GM23338 (cell line): Measurements from ENCODE around the gene FCER1G. TPM values are rescaled to one million over a fixed set of nuclear protein-coding genes. Genes with fewer than 3 reads are reported as not detected.

Experiments
- ATAC-seq: fragments of 200-7000 bp; cut with Tn5 transposase; 3 replicates; pipeline ENCODE4 v1.9.1; 2020
- DNase-seq: peaks from one replicate; pipeline ENCODE4 v3.0.0-alpha.2; 2015; ENCODE audit warnings: low spot score
- H2AFZ ChIP-seq: fragments of 200-600 bp; sonication (generic); 2 replicates; pipeline ENCODE4 v1.8.0; 2016; ENCODE audit warnings: antibody characterized with exemption, mild to moderate bottlenecking, moderate library complexity
- H3F3A ChIP-seq: fragments of 200-600 bp; sonication (generic); replicated peaks from 2 replicates; pipeline ENCODE4 v1.8.0; 2017; ENCODE audit warnings: antibody characterized with exemption, mixed run types, low read depth
- H3K27ac ChIP-seq: fragments of 200-600 bp; sonication (generic); 2 replicates; pipeline ENCODE4 v1.6.1; 2016; ENCODE audit warnings: low read depth
- H3K27me3 ChIP-seq: fragments of 200-600 bp; sonication (generic); 2 replicates; pipeline ENCODE4 v1.8.0; 2016; ENCODE audit warnings: mild to moderate bottlenecking, mixed run types, moderate library complexity; ENCODE audit not compliant: insufficient read depth
- H3K36me3 ChIP-seq: fragments of 200-600 bp; sonication (generic); 2 replicates; pipeline ENCODE4 v1.8.0; 2016; ENCODE audit warnings: mild to moderate bottlenecking; ENCODE audit not compliant: insufficient read depth
- H3K4me1 ChIP-seq: fragments of 200-600 bp; sonication (generic); 2 replicates; pipeline ENCODE4 v1.8.0; 2016; ENCODE audit warnings: mild to moderate bottlenecking, moderate library complexity; ENCODE audit not compliant: insufficient read depth
- H3K4me2 ChIP-seq: fragments of 200-600 bp; sonication (generic); 2 replicates; pipeline ENCODE4 v1.7.1; 2017; ENCODE audit warnings: mixed run types
- H3K4me3 ChIP-seq: fragments of 200-600 bp; sonication (generic); 2 replicates; pipeline ENCODE4 v1.6.1; 2016; ENCODE audit warnings: mixed run types
- H3K79me2 ChIP-seq: fragments of 200-600 bp; sonication (generic); replicated peaks from 2 replicates; pipeline ENCODE4 v1.8.0; 2017; ENCODE audit warnings: mild to moderate bottlenecking; ENCODE audit not compliant: insufficient read depth
- H3K9me2 ChIP-seq: fragments of 200-600 bp; sonication (generic); 2 replicates; pipeline ENCODE4 v1.8.0; 2017; ENCODE audit not compliant: insufficient read depth
- H4K20me1 ChIP-seq: fragments of 200-600 bp; sonication (generic); replicated peaks from 2 replicates; pipeline ENCODE4 v1.8.0; 2017; ENCODE audit warnings: mild to moderate bottlenecking; ENCODE audit not compliant: insufficient read depth
- H3K27ac Mint-ChIP-seq: 2 replicates; pipeline ENCODE4 v1.8.0; 2020; ENCODE audit warnings: inconsistent platforms, mild to moderate bottlenecking, moderate library complexity, mixed read lengths
- H3K27me3 Mint-ChIP-seq: 3 replicates; pipeline ENCODE4 v1.8.0; 2022; ENCODE audit warnings: low read depth, mild to moderate bottlenecking, moderate library complexity, mixed read lengths, inconsistent platforms; ENCODE audit not compliant: insufficient read depth, poor library complexity
- H3K36me3 Mint-ChIP-seq: 3 replicates; pipeline ENCODE4 v1.8.0; 2021; ENCODE audit warnings: low read depth, mild to moderate bottlenecking, inconsistent platforms, moderate library complexity, mixed read lengths
- H3K4me1 Mint-ChIP-seq: 3 replicates; pipeline ENCODE4 v1.8.0; 2020; ENCODE audit warnings: mild to moderate bottlenecking, inconsistent platforms, mixed read lengths
- H3K4me3 Mint-ChIP-seq: 3 replicates; pipeline ENCODE4 v1.8.0; 2021; ENCODE audit warnings: moderate library complexity, mild to moderate bottlenecking, inconsistent platforms, mixed read lengths
- H3K9me3 Mint-ChIP-seq: 3 replicates; pipeline ENCODE4 v1.8.0; 2020; ENCODE audit warnings: moderate library complexity, mild to moderate bottlenecking, inconsistent platforms, mixed read lengths
- CTCF ChIP-seq, 2 experiments: fragments of 200-600 bp in 1 of 2; sonication (generic) in 1 of 2; conservative IDR thresholded peaks; 2 replicates each; pipeline versions ENCODE4 v1.5.1 to v1.6.1; 2016 to 2017; ENCODE audit warnings: antibody characterized with exemption in 2 of 2, low read depth in 2 of 2, mild to moderate bottlenecking in 2 of 2, moderate library complexity in 1 of 2
- NANOG ChIP-seq: IDR thresholded peaks from 2 replicates; pipeline ENCODE4 v1.6.1; 2016; ENCODE audit warnings: antibody characterized with exemption, borderline replicate concordance
- POLR2AphosphoS5 ChIP-seq: IDR thresholded peaks from 2 replicates; pipeline ENCODE4 v1.6.1; 2016; ENCODE audit warnings: antibody characterized with exemption, low read depth
- STAT1 ChIP-seq: IDR thresholded peaks from one replicate; pipeline ENCODE4 v1.6.1; 2016; ENCODE audit warnings: antibody characterized with exemption; ENCODE audit not compliant: unreplicated experiment
- ZNF114 ChIP-seq: fragments of 250-450 bp; sonication (Bioruptor Pico); IDR thresholded peaks from 2 replicates; pipeline ENCODE4 v1.5.0; 2020; ENCODE audit warnings: mild to moderate bottlenecking, moderate library complexity
- ZNF331 ChIP-seq: fragments of 250-450 bp; sonication (Bioruptor Pico); IDR thresholded peaks from 2 replicates; pipeline ENCODE4 v1.5.0; 2020; ENCODE audit warnings: low read depth, mild to moderate bottlenecking, moderate library complexity
- polyA plus RNA-seq: library from polyadenylated mRNA; unstranded; fragments of >200 nt; fragmentation: Nextera tagmentation; extraction: Ambion mirVana; gene quantifications from 2 replicates; pipeline ENCODE4 v1.2.1, GENCODE V29; 2016
- total RNA-seq: library from RNA; depleted of rRNA; stranded (reverse); fragments of >200 nt; shearing (Covaris generic); gene quantifications from 2 replicates; pipeline ENCODE4 v1.2.3, GENCODE V29; 2014

Gene FCER1G
- total and polyA plus RNA-seq, 2 experiments from 2014 or later, result 1.1 TPM; not detected in 1

GRCh38 chr1:161192476-161193465 is 22.3 kb upstream of the FCER1G start:
- ATAC-seq, result peak; percentile 76
- Histone ChIP-seq H3K4me3 (no peak overlapping the region), H4K20me1 (no peaks in the 10 kb centered on the region), H3K27ac (no peak overlapping the region), H3K4me2 (no peak overlapping the region), H3K79me2 (no peaks in the 10 kb centered on the region), H3K4me1 (peaks cover 19% of the 10 kb centered on the region), H3K36me3 (no peaks in the 10 kb centered on the region), H3F3A (0 out of 2 replicates have a peak, but pooled peaks cover 3% of the 10 kb centered on the region), H2AFZ (no peak overlapping the region), H3K9me2 (no peaks in the 10 kb centered on the region), H3K27me3 (no peaks in the 10 kb centered on the region)
- peak; percentile 93 for DNase-seq
- peaks cover 11% of the 10 kb centered on the region; the same call in 2 of the 3 replicates for H3K36me3 Mint-ChIP-seq
- H3K27ac Mint-ChIP-seq, result no peak overlapping the region
- H3K27me3 Mint-ChIP-seq, result peaks cover 6% of the 10 kb centered on the region
- H3K4me3 Mint-ChIP-seq, result no peak overlapping the region; the same call in 2 of the 3 replicates
- H3K9me3 Mint-ChIP-seq, result no peaks in the 10 kb centered on the region
- H3K4me1 Mint-ChIP-seq, result peaks cover 25% of the 10 kb centered on the region
- TF ChIP-seq POLR2AphosphoS5 (no peak), ZNF114 (no peak), CTCF (conservative IDR thresholded peaks at IDR 0.05; ENCODE audit: low read depth in 2 of 2) (peak; percentile 88 to 94), NANOG (no peak), ZNF331 (no peak)

GRCh38 chr1:161193561-161194235 is 21.4 kb upstream of the FCER1G start:
- Histone ChIP-seq H3K4me3 (no peak overlapping the region), H3K4me1 (peaks cover 27% of the 10 kb centered on the region), H4K20me1 (no peaks in the 10 kb centered on the region), H3K9me2 (no peaks in the 10 kb centered on the region), H3K79me2 (no peaks in the 10 kb centered on the region), H2AFZ (no peak overlapping the region), H3K27me3 (no peaks in the 10 kb centered on the region), H3F3A (0 out of 2 replicates have a peak, but pooled peaks cover 3% of the 10 kb centered on the region), H3K4me2 (no peak overlapping the region), H3K36me3 (no peaks in the 10 kb centered on the region), H3K27ac (no peak overlapping the region)
- TF ChIP-seq CTCF (conservative IDR thresholded peaks at IDR 0.05; ENCODE audit: low read depth in 2 of 2) (peak in 1 of 2 experiments; percentile 36; a peak in 2 of 4 replicates), STAT1 (no peak)
- H3K4me1 Mint-ChIP-seq, result peaks cover 32% of the 10 kb centered on the region
- H3K27me3 Mint-ChIP-seq, result peaks cover 9% of the 10 kb centered on the region
- H3K9me3 Mint-ChIP-seq, result no peaks in the 10 kb centered on the region
- H3K4me3 Mint-ChIP-seq, result no peak overlapping the region
- H3K36me3 Mint-ChIP-seq, result peaks cover 11% of the 10 kb centered on the region; the same call in 2 of the 3 replicates
- H3K27ac Mint-ChIP-seq, result no peak overlapping the region
- DNase-seq, result no peak
- no peak for ATAC-seq
